Limb (tissue), 2 donors: Measurements from ENCODE around the gene CASKIN2.
"Not testable (repeated sequence)": the region's sequence is repeated elsewhere in the genome, so short reads cannot be mapped to it uniquely, and the experiment has no call there.

Experiments used
- DNase-seq, 2 donors: peaks; one replicate each; pipeline ENCODE4 v3.0.0-alpha.2; 2016; ENCODE audit errors: extremely low spot score in 2 of 2

The CASKIN2 gene

DNA sequence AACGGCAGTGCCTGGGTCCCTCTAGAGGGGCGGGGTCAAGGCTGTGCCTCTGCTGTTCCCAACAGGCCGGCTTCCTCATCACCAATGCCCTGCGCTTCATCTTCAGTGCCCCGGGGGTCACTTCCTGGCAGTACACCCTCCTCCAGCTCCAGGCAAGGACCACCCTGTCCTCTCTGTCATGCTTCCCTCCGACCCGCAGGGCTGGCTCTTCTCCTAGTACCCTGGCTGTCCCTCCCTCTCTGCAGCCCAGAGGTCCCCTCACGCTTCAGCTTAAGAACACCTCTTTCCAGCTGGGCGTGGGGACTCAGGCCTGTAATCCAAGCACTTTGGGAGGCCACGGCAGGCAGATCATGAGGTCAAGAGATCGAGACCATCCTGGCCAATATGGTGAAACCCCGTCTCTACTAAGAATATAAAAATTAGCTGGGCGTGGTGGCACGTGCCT is 25.8 kb downstream of the CASKIN2 start:
- no peak for DNase-seq

DNA sequence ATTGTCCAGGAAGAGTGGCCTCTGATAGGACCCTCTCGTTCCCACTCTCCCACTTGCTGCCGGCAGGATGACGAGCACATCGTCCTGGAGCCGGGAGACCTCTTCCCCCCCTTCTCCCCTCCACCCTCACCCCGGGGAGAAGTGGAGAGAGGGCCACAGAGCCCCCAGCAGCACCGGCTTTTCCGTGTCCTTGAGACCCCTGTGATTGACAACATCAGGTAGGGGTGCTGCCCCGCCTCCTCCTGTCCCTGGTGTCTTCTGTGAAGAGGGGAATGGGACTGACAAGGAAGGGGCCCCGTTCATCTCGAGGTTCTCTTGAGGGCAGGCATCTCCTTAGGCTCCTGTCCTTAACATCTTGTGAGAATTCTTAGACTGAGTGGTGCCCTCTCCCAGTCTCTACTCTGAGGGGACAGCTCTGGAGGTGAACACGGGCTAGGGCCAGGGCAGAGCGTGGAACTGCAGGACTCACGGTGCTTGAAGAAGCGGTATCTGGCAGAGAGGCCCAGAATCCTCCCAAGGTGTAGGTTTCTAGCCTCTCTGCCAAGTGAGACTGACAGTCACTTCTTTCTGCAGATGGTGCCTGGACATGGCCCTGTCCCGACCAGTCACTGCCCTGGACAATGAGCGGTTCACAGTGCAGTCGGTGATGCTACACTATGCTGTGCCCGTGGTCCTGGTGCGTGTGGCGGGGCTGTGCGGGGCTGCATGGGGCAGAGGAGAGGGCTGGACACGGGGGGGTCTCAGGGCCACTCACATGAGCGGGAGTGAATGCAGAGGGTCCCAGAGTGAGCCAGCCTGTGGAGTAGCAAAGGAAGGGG is 26.4 kb downstream of the CASKIN2 start:
- no peak for DNase-seq

DNA sequence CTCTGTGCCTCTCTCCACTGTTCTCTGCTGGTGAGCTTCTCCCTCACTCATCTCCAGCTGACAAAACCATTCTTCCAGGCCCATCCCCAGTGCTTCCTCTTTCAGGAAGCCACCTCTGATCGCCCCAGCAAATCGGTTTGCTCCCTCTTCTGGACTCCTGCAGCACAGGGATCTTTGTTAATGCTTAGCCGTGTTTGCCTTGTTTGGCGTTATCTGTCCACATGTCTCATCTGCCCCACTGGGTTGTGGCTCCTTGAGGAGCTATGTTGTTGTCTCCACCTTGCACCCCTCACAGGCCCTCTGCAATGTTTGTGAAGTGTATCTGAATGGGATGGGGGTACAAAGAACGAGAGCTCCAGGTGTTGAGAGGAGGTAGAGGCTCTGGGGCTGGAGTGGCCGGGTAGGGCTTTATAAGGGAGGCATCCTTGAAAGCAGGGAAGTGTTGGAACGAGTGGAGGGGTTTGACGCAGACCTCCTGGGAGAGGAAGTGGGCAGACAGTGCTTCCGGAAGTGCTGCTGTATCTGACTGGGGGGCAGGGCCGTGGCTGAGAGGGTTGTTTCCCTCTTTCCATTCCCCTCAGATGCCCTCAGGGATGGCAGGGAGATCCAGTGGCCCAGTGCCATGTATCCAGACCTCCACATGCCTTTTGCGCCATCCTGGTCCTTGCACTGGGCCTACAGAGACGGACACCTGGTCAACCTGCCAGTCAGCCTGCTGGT is 27.8 kb downstream of the CASKIN2 start:
- no peak for DNase-seq

DNA sequence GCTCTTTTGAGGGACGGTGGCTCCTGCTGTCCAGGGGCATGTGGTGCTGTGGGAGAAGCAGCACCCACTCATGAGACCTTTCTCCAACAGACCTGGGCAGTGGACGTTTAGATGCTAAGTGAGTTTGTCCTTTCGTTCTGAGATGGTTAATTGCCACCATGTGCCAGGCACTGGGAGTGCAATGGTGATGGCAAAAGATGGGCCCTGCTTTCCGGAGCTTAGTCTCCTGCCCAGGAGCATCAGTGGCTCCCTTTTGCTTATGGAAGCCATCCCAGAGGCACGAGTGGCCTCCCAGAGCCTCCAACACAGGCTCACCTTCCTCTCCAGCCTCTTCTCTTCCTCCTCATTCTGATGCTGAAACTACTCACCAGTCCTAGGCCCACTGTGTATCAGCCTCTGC is 28.4 kb downstream of the CASKIN2 start:
- no peak for DNase-seq

DNA sequence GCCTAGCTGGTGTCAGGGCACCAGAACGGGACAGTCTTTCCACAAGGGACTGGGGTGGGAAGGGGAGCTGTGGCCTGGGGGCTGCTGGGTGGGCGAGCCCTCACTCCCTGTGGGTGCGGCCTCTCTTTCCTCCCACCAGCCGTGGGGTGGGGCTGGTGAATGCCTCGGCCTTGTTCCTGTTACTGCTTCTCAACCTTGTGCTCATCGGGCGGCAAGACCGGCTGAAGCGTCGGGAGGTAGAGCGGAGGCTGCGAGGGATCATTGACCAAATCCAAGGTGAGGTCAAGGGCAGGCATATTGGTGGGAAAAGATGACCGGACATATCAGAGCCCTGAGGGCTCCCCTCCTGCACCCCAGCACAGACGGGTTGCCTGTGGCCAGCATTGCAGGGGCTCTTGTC is 29.2 kb downstream of the CASKIN2 start:
- no peak for DNase-seq

DNA sequence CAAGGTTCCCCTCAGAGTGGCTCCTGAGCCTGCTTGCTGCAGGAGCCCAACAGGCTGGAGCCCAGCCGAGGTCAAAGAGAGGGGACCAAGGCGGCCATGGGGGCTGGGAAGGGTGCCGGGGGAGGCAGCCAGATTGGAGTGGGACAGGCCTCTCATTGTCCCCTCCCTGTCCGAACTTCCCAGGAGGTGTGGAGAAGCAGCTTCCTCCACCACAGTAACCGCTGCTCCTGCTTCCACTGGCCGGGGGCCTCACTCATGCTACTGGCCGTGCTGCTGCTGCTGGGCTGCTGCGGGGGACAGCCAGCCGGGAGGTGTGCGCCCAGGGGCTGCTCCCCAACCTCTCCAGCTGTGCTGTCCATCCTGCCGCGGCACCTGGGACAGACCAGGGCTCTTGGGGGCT is 29.6 kb downstream of the CASKIN2 start:
- no peak for DNase-seq

DNA sequence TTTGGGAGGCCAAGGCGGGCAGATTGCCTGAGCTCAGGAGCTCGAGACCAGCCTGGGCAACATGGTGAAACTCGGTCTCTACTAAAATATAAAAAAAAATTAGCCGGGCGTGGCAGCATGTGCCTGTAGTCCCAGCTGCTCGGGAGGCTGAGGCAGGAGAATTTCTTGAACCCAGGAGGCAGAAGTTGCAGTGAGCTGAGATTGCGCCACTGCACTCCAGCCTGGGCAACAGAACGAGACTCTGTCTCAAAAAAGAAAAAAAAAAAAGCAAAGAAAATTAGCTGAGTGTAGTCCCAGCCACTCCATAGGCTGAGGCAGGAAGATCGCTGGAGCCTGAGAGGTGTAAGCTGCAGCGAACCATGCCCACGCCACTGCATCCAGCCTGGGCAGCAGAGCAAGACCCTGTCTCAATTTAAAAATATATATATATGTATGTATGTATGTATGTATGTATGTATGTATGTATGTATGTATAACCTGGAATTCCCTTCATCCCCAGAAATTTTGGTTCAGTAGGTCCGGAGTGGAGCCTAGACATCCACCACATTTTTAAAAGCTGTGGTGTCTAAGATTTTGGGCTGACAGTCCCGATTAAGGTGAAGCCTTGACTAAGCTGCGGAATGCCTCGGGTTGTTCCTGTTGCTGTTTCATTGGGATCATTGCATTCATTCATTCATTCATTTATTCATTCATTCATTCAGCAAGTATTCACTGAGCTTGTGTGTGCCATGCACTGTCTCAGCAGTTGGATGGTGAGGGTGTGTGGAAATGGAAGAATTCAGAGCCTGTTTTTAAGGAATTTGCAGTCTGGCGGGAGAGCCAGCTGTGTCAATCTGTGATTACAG is 33.0 kb downstream of the CASKIN2 start:
- DNase-seq = no peak

DNA sequence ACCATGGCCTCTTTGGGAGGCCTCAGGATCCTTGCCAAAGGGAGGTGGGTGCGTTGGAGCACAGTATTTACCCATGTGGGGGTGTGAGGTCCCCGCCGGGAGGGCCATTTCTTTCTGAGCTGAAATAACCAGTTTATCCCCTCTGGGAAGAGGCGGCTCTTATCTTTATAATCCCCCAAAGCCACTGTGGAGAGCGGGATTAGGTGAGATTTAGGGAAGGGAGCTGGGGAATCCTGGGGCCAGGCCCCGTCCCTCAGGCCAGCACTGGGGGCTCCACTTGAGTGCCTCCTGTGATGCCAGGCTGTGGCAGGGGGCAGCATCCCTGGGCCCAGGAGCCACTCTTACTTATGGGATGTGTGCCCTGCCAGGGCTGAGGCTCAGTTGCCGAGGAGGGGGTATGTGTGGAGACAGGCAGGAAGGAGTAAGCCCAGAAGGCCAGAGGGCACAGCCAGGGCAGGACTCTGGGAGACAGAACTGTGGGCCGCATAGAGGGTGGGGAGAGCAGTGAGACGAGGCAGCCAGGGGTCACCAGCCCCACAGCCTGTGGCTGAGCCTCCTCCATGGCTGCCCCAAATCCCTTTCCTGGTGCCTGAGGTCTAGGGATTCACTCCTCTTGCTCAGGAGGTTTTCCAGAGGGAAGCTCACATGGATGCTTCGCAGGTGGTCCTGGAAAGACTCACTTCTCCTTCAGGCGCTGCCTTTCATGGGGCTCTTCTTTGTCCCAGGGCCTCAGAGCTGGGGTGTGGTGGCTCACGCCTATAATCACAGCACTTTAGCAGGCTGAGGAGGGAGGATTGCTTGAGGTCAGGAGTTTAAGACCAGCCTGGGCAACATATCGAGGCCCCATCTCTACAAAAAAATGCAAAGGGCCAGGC is 33.9 kb downstream of the CASKIN2 start:
- DNase-seq = no peak

DNA sequence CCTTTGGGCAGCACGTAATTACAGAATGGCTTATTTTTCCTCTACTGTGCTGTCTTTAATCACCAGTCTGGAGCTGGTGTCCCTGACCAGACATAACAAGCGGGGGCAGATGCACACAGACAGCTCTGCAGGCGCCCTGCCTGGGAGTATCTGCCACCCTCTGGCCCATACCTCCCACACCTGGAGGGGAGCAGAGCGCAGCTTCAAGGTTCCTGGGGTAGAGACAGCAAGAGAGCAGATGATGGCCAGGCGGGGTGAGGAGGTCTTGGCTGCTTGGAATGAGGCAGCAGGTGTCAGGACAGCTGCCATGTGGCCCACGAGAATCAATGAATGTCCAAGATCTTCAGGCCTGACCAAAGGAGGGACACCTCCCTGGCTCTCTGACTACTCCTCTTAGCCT is 35.1 kb downstream of the CASKIN2 start:
- DNase-seq = peak in 1 of 2 donors; percentile 16

DNA sequence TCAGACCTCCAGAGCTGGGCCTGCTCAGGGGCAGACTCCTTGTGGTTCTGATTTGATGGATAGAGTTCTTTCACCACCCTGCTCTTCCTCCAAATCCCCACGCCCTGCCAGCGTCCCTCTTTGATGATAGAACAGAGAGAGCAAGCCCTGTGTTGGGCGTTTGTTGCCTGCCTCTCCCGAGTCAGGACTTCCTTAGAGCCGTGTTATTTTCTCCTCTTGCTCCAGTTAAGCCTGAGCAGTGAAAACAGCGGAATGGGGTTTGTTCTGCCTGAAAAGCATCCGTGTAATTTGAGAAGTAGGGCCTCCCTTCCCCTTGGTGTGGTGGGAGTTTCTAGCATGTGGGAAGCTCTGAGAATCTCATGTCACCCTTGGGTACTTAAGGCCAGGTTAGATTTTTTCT is 36.8 kb downstream of the CASKIN2 start:
- DNase-seq = no peak

DNA sequence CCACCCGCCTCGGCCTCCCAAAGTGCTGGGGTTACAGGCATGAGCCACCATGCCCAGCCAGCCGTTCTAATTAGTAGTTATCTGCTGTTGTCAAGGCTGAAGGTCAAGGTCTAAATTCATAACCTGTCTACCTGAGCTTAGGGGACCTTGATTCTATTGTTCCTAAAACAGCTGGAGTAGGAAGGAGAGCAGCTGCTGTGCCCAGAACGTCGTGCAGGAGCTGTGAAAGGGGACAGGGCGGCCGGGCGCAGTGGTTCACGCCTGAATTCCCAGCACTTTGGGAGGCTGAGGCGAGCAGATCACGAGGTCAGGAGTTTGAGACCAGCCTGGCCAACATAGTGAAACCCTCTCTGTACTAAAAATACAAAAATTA is 37.9 kb downstream of the CASKIN2 start:
- not testable (repeated sequence) for DNase-seq

DNA sequence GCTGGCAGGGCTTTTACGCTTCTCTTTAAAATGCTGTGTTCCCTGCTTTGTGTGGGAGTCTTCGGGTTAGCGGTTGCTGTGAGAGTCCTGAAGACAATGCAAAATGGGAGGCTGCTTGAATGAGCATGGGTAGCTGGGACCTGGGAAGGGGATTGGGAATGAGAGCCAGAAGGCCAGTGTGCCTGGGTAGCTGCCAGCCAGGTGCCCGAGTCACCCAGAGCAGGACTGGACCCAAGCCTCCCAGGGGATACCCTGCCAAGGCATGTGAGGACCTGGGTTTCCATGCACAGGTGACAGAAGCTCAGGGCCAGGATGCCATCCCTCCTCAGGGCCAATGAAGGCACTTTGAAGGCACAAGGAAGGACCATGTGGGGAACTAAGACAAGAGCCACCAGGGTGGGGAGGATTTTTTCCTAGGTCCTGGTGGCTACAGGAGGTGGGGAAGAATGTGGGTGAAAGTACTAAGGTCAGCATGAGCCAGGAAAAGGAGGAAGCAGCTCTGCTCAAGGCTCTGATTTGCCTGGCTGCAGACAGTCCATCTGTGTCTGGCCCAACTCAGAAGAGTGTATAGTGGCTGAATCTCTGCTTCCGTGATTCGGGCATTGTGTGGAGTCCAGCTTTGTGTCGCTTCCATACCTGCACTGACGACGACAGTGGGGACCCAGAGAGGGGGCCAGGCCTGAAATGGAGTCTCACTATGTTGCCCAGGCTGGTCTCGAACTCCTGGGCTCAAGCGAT is 38.4 kb downstream of the CASKIN2 start:
- no peak for DNase-seq

DNA sequence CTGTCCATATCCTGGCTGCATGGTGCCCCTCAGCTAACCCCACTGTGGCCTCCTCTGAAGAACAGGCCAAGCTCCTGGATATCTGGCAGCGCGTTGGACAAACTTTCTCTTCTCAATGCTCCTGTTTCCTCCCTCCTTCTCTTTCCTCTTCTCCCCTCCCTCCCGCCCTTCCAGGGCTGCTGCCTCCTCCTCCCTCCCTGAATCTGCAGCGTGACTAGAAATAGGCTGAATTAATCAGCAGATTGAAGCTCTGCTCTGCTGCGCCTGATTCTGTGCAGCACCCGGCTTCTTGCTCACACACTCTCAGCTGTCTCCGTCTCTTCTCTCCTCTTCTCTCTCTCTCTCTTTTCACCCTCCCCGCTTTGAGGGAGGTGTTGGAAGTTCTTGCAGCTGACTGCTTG is 39.1 kb downstream of the CASKIN2 start:
- DNase-seq = peak in 1 of 2 donors; percentile 40

DNA sequence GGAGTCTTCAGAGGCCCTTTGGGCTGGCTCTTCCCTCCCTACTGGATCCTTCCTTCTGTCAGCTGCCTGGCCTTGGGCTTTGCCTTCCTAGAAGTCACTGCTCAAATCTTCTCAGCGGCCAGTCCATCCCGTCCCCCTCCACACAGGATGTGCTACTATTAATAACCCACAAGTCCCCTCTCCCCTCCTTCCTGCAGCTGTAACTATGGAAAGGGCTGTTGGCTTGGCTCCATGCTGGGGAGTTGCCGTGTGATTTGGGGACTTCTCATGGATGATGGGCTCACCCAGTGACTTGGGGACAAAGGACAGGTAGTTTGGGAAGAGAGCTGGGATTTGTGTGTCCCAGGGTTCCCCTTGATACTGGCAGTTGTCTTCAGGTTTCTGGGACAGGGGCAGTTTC is 39.5 kb downstream of the CASKIN2 start:
- DNase-seq = peak in 1 of 2 donors; percentile 69

DNA sequence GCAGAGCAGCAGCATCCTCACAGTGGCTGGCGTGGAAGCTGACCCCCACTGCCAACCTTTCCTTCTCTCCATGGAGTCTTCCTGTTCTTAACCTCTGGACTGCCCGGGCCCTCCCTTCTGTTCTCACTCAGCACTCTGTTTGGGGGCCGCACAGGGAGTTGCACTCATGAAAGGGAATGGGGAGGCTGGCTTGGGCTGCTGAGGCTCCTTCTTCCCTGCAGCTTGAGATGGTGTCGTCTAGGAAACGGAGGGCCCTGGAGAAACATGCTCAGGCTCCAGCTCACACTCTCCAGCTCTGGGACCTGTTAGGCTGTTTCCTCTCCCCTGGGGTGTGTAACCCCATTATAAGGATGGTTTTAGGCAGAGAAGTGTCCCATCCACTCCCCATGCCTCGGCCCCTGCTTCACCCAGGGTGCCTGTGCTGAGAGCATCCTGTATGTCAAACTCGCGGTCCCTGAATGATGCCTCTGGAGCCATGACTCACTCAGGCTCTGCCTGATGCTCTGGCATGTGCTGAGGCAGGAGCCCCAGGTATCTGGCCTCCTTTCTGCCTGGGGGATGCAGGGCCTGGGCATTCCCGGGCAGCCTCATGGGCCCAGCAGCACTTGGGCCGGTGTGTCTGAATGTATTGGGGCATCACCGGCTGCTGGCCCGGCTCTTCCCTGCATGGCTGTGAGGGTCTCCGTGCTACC is 40.0 kb downstream of the CASKIN2 start:
- no peak for DNase-seq

DNA sequence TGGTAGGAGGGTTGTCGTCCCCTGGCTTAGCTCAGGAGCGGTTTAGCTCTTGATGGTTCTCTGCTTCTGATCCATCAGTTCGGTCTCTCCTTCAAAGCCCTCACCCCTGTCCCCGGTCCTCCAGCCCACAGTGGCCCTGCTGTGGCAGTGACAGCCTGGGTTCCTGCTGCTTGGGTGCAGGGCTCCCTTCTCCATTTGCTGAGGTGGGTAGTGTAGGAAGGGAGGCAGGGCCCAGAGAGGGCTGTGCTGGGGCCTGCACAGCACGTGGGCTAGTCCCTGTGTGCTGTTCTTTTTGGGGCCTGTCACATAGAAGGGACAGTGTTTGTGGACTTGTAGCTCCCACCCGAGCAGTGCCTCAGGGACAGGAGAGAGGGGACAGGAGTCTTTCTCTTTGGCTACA is 40.6 kb downstream of the CASKIN2 start:
- DNase-seq = no peak

DNA sequence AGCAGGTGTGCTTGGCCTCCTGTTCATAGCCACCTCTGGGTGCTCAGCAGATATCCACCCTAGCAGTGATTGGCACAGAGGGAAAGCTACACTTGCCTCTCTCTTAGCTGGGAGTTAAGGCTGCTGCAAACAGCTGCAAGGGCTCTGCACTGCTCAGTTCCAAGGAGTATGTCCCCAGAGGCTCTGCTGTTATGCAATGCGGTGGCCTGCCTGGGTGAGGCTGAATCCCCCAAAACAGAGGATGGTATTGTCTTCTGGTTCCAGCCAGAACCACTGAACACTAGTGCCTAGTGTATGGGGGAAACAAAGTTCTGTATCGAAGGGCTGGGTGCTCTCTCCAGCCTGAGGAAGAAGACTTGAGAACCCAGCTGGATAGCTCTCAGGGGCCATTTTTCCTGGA is 42.1 kb downstream of the CASKIN2 start:
- DNase-seq = no peak

DNA sequence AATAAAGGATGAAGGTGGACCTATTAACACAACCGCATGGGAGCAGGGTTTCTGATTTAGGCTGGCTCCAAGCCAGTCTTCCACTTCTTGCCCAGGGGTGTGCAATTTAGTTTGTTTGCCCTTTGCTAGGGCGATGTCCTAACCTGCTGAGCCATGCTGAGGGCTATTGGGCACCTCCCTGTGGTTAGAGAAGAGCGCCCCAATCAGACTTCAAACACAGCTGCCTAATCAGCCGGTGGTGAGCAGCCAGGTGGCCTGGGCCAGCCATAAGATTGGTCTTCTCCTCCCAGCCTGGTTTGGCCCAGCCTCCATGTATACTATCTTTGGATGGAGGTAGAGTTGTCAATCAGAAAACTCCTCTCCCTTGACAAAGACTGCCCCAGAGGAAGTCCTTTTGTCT is 43.2 kb downstream of the CASKIN2 start:
- no peak for DNase-seq

DNA sequence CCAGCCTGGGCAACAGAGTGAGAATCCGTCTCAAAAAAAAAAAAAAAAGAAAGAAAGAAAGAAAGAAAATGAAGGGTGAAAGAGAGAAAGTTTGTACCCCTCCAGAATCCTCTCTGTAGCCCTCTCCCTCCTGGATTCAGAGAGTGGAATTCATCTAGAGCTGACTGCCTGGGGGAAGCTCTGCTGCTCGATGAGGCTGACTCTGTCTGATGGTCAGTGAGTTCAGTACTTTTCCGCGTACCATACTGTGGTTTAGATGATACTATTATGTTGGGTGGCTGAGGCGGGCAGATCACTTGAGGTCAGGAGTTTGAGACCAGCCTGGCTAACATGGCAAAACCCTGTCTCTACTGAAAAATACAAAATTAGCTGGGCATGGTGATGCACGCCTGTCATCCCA is 44.1 kb downstream of the CASKIN2 start:
- no peak for DNase-seq
